Fibroblast of mammary gland (primary cell): ENCODE measurements around the gene CTNNAL1.

ENCODE experiments used
- DNase-seq: peaks from one replicate; pipeline ENCODE4 v3.0.0-alpha.2; 2010; ENCODE audit warnings: low read depth
- H3K4me3 ChIP-seq: 2 replicates; pipeline ENCODE4 v1.5.1; 2011; ENCODE audit warnings: low read depth, mild to moderate bottlenecking, low read length, moderate library complexity; ENCODE audit not compliant: control insufficient read depth
- CTCF ChIP-seq: conservative IDR thresholded peaks from 2 replicates; pipeline ENCODE4 v1.5.1; 2011; ENCODE audit warnings: low read depth, low read length, inconsistent platforms; ENCODE audit not compliant: control insufficient read depth, insufficient read depth

CTNNAL1 gene

GRCh38 chr9:109002141-109002540, 11.2 kb downstream of the CTNNAL1 start:
- H3K4me3 ChIP-seq = no peak overlapping the region
- DNase-seq = no peak
- no peak for TF ChIP-seq CTCF

GRCh38 chr9:109001275-109001676, 12.0 kb downstream of the CTNNAL1 start:
- TF ChIP-seq CTCF = no peak
- peak; percentile 93 for DNase-seq
- H3K4me3 ChIP-seq = no peak overlapping the region

- TF ChIP-seq CTCF = no peak
- no peak for DNase-seq
- no peak overlapping the region for H3K4me3 ChIP-seq
These were observed 16.2 kb downstream of the CTNNAL1 start for GRCh38 chr9:108997112-108997511.

- no peak for TF ChIP-seq CTCF
- no peak overlapping the region for H3K4me3 ChIP-seq
- no peak for DNase-seq
These were observed 16.7 kb downstream of the CTNNAL1 start for GRCh38 chr9:108996643-108997042.

GRCh38 chr9:108994695-108995094, 18.6 kb downstream of the CTNNAL1 start:
- no peak for TF ChIP-seq CTCF
- DNase-seq = peak; percentile 46
- H3K4me3 ChIP-seq = no peak overlapping the region

- no peak overlapping the region for H3K4me3 ChIP-seq
- DNase-seq = no peak
- TF ChIP-seq CTCF = no peak
These were observed 21.8 kb downstream of the CTNNAL1 start for GRCh38 chr9:108991479-108991878.

GRCh38 chr9:108983885-108984284, 29.4 kb downstream of the CTNNAL1 start:
- TF ChIP-seq CTCF = no peak

More at GRCh38 chr9:108983885-108984284, 29.4 kb downstream of the CTNNAL1 start:
- H3K4me3 ChIP-seq = no peak overlapping the region
- DNase-seq = no peak
